GM12891 (cell line): ENCODE data around the gene CDC42BPA.
"Not testable (repeated sequence)": the region's sequence is repeated elsewhere in the genome, so short reads cannot be mapped to it uniquely, and the experiment has no call there.

Experiments used
- DNase-seq: peaks from one replicate; pipeline ENCODE4 v3.0.0; 2011; ENCODE audit warnings: low spot score; ENCODE audit not compliant: insufficient read length
- FAIRE-seq: peaks from 2 replicates; lab custom pipeline; 2011; peaks lifted over from hg19 to GRCh38; lab: Jason Lieb, UNC
- PAX5 ChIP-seq: IDR thresholded peaks from 2 replicates; pipeline ENCODE4 v1.6.1; 2011; ENCODE audit warnings: low read length, moderate library complexity, mild to moderate bottlenecking; ENCODE audit not compliant: insufficient read depth, severe bottlenecking
- POLR2A ChIP-seq: IDR thresholded peaks from 2 replicates; pipeline ENCODE4 v1.6.1; 2011; ENCODE audit warnings: low read depth, low read length, control low read depth
- POLR2AphosphoS5 ChIP-seq: IDR thresholded peaks from 2 replicates; pipeline ENCODE4 v1.6.1; 2011; ENCODE audit warnings: low read depth, low read length, control low read depth
- POU2F2 ChIP-seq: IDR thresholded peaks from 2 replicates; pipeline ENCODE4 v1.6.1; 2011; ENCODE audit warnings: low read depth, mild to moderate bottlenecking, control low read depth, low read length, moderate library complexity
- SPI1 ChIP-seq: IDR thresholded peaks from 2 replicates; pipeline ENCODE4 v1.6.1; 2011; ENCODE audit warnings: low read depth, low read length, control low read depth
- TAF1 ChIP-seq: IDR thresholded peaks from 2 replicates; pipeline ENCODE4 v1.6.1; 2011; ENCODE audit warnings: low read depth, low read length, control low read depth

The CDC42BPA gene

DNA sequence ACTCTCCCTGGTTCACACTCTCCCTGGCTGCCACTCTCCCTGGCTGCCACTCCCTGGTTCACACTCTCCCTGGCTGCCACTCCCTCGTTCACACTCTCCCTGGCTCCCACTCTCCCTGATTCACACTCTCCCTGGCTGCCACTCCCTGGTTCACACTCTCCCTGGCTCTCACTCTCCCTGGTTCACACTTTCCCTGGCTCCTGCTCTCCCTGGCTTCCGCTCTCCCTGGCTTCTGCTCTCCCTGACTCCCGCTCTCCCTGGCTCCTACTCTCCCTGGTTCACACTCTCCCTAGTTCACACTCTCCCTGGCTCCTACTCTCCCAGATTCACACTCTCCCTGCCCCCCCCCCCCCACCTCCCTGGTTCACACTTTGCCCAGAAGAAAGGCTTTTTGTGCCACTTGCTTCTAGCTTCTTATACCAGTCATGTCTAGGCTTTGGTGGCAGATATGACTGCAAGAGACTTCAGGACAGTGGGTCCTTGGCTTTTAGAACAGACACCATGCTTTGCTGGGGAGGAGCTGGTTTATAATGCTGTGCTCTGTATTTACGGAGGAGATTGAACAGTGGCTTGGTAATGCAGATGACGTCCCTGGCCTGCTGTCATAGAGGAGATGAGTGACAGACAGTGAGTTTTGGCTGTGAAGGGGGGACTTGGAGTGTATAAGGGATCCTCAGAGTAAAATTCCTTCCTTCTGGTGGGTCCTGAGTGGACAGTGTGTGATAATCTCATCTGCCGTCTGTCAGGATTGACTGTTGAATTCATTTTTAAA, 361.2 kb downstream of the CDC42BPA start:
- DNase-seq = no peak
- FAIRE-seq = no peak
- TF ChIP-seq PAX5 (no peak), POU2F2 (no peak), POLR2A (no peak), SPI1 (no peak), TAF1 (no peak), POLR2AphosphoS5 (no peak)

DNA sequence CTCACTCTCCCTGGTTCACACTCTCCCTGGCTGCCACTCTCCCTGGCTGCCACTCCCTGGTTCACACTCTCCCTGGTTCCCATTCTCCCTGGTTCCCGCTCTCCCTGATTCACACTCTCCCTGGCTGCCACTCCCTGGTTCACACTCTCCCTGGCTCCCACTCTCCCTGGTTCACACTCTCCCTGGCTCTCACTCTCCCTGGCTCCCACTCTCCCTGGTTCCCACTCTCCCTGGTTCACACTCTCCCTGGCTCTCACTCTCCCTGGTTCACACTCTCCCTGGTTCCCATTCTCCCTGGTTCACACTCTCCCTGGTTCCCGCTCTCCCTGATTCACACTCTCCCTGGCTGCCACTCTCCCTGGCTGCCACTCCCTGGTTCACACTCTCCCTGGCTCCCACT, 362.4 kb downstream of the CDC42BPA start:
- DNase-seq, FAIRE-seq: not testable (repeated sequence)

DNA sequence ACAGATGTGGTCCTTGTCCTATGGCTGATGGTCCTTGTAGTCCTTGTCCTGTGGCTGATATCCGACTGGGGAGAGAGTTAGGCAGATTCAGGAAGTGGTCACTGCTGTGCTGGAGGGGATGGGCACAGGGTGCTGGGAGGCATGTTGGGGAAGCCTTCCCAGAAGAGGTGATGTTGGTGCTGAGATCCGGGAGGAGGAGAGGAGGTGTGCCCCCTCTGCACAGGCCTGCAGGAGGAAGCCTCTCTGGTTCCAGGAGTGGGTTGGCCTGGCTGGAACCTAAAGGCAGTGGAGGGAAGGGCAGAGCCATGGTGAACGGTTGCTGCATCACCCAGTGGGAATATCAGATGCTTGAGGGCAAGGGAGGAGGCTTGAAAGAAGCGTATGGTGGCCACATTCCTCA, 363.5 kb downstream of the CDC42BPA start:
- no peak for TF ChIP-seq POLR2A
- TF ChIP-seq PAX5 = no peak
- TF ChIP-seq POU2F2 = no peak
- no peak for TF ChIP-seq TAF1
- no peak for TF ChIP-seq POLR2AphosphoS5
- TF ChIP-seq SPI1 = no peak
- DNase-seq (no peak), FAIRE-seq (no peak)

DNA sequence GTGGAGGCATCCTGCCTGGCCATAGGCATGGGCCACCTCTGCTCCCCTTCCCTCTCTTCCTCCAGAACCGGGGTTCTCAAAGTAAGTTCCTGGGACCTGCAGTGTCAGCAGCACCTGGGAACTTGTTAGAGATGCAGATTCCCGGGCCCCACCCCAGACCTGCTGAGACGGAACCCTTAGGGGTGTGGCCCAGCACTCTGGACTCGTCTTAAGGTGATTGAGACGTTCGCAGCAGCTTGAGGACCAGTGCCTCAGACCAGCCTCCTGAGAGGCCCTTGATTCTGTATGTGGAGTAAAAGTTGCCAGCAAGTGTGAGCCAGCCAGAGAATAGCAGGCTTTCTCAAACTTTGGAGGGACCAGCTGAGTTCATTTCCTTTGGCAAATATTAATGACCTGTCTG, 364.0 kb downstream of the CDC42BPA start:
- FAIRE-seq = no peak
- DNase-seq = no peak
- no peak for TF ChIP-seq SPI1
- no peak for TF ChIP-seq POLR2AphosphoS5
- TF ChIP-seq POU2F2 = no peak
- no peak for TF ChIP-seq POLR2A
- TF ChIP-seq TAF1 = no peak
- TF ChIP-seq PAX5 = no peak

DNA sequence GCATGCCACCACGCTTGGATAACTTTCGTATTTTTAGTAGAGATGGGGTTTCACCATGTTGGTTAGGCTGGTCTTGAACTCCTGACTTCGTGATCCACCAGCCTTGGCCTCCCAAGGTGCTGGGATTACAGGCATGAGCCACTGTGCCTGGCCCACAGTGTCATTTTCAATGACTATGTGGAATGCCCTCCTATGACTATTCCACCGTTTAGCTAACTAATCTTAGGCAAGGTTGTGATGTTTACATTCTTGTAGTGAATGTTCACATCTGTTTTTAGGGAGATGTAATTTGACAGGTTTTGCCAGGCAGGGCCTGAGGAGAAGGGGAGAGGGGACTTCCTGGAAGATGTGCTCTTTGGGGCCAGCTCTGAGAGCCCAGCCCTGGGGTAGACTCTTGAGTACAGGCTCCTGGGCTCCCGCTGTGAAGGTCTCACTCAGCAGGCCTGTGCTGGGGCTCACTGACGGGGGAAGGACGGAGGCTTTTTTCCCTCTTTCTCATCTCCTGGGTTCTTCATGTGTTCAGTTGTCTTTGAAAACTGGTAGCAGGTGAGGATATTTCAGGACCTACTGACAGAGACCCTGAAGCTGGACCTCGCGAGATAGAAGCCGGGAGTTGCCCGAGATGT, 365.0 kb downstream of the CDC42BPA start:
- DNase-seq (no peak), FAIRE-seq (no peak)
- TF ChIP-seq POU2F2 (no peak), POLR2A (no peak), SPI1 (no peak)

DNA sequence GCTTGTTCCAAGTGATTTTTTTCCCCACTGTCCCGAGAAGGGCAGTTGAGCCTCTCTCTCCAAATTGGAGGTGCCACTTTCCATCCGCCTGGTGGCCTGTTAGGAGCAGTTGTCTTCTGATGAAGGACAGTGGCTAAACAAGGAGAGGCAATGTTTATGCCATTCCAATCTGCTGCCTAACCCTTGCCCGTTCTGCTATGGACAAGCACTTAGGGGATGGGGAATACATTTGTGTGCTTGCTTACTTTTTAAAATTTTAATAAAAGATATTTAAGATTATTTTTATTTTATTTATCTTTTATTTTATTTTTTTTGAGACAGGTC, 366.2 kb downstream of the CDC42BPA start:
- DNase-seq (no peak), FAIRE-seq (no peak)
- no peak for TF ChIP-seq POLR2A
- no peak for TF ChIP-seq TAF1
- no peak for TF ChIP-seq SPI1
- TF ChIP-seq POLR2AphosphoS5 = no peak
- no peak for TF ChIP-seq POU2F2
- no peak for TF ChIP-seq PAX5

DNA sequence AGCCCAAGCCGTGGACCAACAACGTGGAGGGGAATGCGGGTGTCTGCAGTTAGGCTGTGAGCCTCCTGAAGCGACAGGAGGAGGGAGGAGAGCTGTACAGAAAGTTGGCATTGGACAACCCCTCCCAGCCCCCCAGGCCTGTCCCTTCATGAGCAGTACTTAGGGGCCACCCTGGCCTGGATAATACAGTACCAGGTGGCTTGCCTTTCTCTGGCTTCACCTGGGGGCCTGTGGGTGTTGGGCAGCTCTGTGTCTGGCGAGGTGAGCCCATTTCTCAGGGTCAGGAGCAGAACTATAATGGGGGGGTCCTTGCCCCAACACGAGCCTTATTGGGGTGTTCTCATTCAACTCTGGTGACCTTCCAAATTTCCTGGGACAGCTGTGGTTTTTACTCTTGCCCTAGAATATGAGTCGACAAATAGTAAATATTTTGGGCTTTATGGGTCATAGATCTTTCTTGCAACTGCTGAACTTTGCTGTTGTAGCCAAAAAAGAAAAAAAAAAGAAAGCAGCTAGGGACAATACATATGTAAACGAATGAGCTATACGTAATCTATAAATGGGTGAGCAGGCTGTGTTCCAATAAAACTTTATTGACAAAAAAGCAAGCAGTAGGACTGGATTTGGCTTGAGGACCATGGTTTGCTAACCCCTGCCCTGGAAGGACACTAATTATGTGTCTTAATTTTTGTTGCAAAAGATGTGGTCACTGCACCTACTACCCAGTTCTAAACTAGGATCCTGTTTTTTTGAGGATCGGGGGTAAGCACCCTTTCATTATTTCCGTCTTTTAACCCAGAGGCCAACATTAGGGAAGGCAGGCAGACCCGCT, 366.8 kb downstream of the CDC42BPA start:
- DNase-seq (no peak), FAIRE-seq (no peak)
- TF ChIP-seq TAF1 (no peak), SPI1 (no peak), POU2F2 (no peak), POLR2A (no peak), POLR2AphosphoS5 (no peak), PAX5 (no peak)

DNA sequence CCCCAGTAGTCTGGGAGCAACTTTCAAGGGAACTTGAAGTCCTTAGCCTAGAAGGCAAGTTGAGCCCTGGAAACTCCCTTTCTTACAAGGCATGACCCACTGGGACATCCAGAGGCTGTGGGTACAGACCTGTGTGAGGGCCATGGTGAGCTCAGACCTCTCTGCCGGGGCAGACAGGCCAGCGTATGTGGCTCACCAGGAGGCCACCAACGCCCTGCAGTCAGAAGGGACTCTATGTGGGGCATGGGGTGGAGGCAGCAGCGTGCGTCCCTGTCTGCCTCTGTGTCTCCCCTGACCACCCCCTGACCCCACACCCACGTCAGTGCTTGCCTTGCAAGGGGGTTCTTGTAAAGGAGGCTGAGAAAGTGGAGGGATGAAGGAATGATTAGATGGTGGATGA, 367.4 kb downstream of the CDC42BPA start:
- FAIRE-seq = no peak
- no peak for DNase-seq
- TF ChIP-seq SPI1 (no peak), TAF1 (no peak), PAX5 (no peak), POLR2A (no peak), POLR2AphosphoS5 (no peak), POU2F2 (no peak)

DNA sequence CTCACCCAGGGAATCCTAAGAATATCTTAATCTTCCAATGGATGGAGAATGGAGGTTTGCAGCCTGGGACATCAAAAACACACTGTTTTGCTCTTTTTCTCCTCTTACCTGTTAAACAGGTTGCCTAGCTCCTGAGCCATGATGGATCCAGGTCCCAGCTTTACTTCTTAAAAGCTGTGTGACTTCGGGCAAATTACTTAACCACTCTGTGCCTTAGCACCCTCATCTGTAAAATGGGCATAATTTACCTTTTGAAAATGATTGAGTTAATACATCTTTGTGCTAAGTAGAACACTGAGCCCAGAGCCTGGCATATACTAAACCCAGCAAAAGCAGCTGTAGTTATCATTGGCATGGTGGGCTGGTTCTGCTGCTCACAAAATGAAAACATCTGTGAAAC, 368.0 kb downstream of the CDC42BPA start:
- FAIRE-seq (no peak), DNase-seq (no peak)
- no peak for TF ChIP-seq PAX5
- TF ChIP-seq TAF1 = no peak
- no peak for TF ChIP-seq SPI1
- no peak for TF ChIP-seq POLR2AphosphoS5
- TF ChIP-seq POLR2A = no peak
- TF ChIP-seq POU2F2 = no peak

DNA sequence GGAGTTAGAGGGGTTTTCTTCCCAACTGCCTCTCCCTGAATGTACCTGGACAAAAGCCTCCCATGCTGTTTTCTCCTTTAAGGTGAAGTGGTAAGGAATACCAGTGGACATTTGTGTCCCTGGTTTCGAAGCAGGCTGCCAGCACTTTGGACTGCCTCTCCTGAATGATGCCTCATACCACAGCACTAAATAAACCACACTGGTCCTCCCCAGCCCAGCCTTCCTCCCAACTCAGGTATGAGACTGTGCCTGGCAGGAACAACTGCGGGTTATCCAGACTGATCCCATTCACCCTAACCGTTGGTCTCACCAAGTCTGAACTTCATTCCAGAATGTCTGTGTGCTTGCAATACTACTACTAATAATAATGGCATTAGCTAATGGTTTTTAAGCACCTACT, 368.9 kb downstream of the CDC42BPA start:
- no peak for DNase-seq
- no peak for FAIRE-seq
- TF ChIP-seq POLR2AphosphoS5 = no peak
- no peak for TF ChIP-seq POLR2A
- TF ChIP-seq TAF1 = no peak
- no peak for TF ChIP-seq SPI1
- TF ChIP-seq POU2F2 = no peak
- TF ChIP-seq PAX5 = no peak
